GM18870 (cell line): ENCODE data around the gene TBC1D14.

ENCODE experiments used
- ATAC-seq: cut with Tn5 transposase; IDR thresholded peaks from one replicate; pipeline ENCODE4 v1.9.1; 2021; ENCODE audit warnings: moderate library complexity; ENCODE audit not compliant: unreplicated experiment

Gene TBC1D14

GRCh38 chr4:7016086-7016485 is 106.5 kb downstream of the TBC1D14 start:
- ATAC-seq, result no peak

GRCh38 chr4:7016512-7016911 is 106.9 kb downstream of the TBC1D14 start:
- no peak for ATAC-seq

DNA sequence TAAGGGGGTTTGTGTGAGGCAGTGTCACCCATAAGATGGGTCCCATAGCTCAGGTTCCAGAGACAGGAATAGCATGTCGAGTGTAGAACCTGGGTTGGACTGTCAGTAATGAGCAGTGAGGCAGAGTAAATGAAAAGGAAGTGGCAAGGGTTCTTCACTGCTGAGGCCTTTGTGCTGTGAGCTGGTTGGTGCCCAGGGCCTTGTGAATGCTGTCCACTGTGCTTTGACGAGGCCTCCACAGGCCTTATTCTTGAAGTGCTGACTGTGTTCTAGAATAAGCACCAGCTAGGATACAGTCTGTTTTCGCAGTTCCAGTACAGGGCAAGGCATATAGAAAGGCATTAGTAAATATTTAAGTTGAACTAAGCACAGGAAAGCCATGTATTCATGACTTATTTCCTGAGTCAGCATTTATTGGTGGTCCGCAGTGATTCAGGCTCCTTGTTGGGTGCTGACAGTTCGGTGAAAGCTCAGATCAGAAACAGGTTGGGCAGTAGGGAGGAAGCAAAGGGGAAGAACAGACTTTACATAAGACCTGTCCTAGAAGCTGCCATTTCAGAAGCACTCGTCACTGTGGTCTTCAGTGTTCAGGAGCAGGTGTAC is 107.9 kb downstream of the TBC1D14 start:
- no peak for ATAC-seq

DNA sequence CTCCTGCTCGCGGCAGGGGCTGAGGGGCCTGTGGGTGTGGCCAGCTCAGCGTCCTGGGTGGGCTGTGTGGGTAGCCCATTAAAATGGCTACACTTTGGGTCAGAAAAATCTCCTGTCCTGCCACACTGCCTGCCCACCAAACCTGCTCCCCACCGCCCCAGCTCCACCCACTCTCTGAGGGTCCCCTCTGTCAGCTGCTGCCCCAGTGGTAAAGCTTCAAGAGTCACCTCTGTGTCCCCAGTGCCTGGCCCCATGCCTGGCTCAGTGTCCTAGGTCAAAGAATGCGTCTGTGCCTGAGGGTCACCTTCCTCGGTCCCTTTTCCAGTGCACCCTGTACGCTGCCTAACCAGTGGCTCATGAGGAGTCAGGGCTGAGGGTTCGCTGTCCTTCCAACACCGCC is 108.7 kb downstream of the TBC1D14 start:
- no peak for ATAC-seq

DNA sequence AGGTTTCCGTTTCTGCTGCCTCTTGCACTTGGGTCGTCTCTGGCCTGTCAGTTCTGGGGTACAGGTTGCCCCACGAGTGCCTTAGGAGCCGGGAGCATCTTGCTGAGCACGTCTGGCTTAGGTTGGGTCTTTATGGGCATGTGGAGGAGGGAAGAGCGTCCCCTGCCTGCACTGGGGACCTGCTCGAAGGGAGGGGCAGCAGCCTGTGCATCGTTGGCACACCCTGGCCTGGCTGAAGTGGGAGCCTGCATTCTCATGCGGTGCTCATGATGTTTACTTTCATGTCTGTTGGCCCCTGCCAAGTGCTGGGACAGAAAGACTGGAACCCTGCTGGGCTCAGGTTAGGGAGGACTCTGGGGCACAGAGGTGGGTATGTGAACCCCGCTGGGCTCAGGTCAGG is 109.7 kb downstream of the TBC1D14 start:
- no peak for ATAC-seq

DNA sequence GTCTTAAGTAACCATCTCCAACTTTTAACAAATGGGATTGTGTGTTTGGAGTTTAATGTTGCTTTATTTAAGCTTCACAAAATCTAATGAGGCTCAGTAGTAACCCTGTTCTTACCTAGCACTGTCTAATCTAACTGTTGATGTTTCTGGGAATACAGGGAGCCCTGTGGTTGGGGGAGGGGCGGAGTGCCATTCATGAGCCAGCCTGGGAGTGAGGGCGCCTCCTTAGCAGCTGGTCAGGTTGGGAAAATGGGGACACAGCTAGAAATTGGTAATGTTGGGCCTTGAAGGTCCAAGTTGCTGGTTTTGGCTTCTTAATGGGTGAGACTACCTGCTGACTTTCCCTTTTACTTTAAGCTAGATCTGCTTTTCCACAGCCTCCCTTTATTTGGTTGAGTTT is 110.7 kb downstream of the TBC1D14 start:
- ATAC-seq, result no peak

DNA sequence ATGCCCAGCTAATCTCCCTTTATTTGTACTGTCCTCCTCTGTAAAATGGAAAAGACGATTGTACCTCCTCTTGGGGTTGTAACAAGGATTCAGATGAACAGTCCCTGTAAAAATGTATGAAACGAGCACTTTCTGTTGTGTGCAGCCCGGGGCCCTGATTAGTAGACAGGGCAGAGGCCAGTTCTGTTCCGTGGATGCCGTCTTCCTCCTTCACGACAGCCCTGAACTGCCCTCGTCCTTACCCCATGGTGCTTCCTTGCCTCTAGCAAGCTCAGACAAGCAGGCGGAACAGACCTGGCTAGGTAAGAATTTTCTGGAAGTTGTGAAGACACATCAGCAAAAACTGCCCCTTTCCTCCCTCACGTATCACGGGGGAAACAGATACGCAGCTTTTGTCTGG is 111.2 kb downstream of the TBC1D14 start:
- no peak for ATAC-seq

DNA sequence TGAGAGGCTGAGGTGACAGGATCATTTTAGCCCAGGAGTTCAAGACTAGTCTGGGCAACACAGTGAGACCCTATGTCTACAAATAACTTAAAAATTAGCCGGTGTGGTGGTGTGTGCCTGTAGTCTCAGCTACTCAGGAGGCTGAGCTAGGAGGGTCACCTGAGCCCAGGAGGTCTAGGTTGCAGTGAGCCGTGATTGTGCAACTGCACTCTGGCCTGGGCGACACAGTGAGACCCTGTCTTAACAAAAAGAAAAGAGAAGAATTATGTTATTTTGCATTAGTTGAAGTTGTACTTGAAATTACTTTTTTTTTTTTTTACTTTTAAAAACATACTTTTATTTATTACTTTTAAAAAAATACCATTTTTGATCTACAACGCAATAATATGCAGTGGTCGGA is 111.7 kb downstream of the TBC1D14 start:
- ATAC-seq, result no peak

DNA sequence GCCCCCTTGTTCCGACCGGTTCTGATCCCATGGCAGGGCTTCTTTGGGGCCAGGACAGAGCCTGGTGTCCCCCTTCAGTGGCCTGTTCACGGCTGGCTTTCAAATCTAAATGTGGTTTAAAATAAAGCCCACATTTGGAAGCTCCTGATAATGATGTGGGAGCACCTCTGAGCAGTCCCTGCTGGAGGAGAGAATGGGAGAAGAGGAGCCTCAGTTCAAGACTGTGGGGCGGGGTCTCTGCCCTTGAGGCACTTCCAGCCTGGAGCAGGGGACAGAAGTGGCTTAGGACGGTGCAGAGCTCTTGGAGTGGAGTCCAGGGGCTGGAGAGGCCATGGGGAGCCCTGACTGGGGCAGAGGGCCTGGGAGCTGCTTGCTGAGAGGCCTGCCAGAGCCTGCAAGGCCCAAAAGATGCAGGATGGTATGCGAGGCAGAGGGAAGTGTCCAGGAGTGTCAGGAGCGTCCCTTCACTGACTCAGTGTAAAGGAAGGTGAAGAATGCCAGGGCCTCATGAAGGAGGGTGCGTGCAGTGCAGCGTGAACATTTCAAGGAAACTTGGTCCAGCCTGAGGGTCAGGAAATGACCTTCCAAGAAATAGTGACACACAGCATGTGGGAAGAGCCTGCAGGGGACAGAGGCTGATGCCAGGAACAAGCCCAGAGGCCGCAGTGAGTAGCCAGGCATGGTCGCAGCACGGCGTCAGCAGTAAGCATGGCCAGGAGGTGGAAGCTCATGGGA is 112.5 kb downstream of the TBC1D14 start:
- ATAC-seq, result no peak

- ATAC-seq, result no peak
Measured at GRCh38 chr4:7023486-7023885, 113.9 kb downstream of the TBC1D14 start.

DNA sequence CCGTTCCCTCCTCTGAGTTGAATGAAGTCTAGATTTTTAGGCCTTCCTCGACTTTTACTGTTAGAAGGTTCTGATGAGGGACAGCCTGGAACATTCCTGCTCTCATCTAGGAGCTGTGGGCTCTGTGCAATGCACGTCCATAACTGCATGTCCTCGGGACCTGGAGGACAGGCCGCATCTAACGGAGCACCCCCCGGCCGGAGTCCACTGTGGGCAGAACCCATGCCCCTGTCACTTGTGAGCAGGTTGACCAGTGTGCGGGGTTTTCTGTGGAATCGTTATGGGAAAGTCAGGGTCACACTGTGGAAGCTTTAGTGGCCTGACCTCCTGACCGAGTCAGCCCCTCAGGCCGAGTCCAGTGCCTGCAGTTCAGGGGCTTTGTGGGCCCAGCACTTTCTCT is 114.3 kb downstream of the TBC1D14 start:
- no peak for ATAC-seq

GRCh38 chr4:7024336-7024890 is 114.8 kb downstream of the TBC1D14 start:
- ATAC-seq, result no peak

DNA sequence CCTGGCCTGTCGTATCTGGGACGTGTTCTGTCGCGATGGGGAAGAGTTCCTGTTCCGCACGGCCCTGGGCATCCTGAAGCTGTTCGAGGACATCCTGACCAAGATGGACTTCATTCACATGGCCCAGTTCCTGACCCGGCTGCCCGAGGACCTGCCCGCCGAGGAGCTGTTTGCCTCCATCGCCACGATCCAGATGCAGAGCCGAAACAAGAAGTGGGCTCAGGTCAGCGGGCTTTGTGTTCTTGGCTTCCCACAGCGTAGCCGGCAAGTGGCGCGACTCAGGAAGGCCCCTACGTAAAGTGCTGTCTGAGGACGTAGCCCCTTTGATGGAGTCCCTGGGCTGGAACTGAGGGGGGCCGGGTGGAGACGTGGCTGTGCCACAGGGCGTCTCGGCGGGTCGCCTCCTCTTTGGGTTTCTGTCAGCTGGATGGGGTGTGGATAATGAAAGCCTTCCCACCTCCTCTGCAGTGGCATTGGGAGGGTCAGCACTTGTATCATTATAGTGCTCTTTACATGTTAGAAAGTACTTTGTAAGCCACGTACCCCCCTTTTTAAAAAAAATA is 115.5 kb downstream of the TBC1D14 start:
- ATAC-seq, result no peak

- no peak for ATAC-seq
Measured at GRCh38 chr4:7026107-7026506, 116.5 kb downstream of the TBC1D14 start.

- ATAC-seq, result no peak
Measured at GRCh38 chr4:7027284-7027683, 117.7 kb downstream of the TBC1D14 start.

GRCh38 chr4:7027913-7028312 is 118.3 kb downstream of the TBC1D14 start:
- no peak for ATAC-seq

GRCh38 chr4:7029212-7029611 is 119.6 kb downstream of the TBC1D14 start:
- no peak for ATAC-seq

GRCh38 chr4:7029921-7030320 is 120.3 kb downstream of the TBC1D14 start:
- no peak for ATAC-seq

DNA sequence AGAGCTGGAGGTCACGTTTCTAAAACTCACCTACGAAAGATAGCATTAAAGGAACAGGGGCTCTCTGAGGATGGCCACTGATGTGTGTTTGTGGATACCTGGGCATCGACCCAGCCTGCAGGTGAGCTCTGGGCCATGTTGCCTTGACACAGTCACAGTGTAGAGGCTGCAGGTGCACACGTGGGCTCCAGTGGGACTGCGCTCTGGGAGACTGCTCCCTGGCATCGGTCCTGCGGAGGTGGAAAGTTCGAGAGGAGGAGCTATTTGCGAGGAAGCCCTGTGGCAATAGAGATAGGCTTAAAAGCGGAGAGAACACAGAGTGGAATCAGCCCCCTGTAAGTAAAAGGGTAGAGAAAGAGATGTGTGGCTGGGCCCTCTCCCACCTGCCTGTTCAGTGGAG is 121.2 kb downstream of the TBC1D14 start:
- no peak for ATAC-seq

- no peak for ATAC-seq
Measured at GRCh38 chr4:7031558-7032449, 122.2 kb downstream of the TBC1D14 start.

DNA sequence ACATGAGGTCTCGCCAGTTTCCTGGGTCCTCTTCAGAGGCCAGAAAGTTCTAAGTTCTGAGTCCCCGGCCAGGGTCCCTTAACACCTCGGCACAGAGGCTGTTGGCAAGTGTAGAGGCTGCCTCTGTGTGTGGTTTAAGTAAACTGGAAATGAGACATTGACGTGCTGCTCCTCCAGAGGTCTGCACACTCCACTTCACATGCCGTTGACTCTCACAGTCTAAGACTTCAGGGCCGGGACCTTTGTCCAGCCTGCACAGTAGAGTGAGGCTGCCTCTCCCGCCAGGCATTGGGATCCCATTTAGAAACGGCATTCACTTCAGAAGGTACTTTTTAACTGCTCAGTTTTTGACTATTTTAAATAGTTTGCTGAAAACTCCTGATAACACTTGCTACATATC is 123.0 kb downstream of the TBC1D14 start:
- ATAC-seq, result no peak
